ENCODE data around the gene SSBP2.
A peak's percentile ranks its signal among the peaks of the same experiment; 100 is the strongest.
"Not testable (repeated sequence)": the region's sequence is repeated elsewhere in the genome, so short reads cannot be mapped to it uniquely, and the experiment has no call there.

Gene SSBP2

GRCh38 chr5:81522571-81522970 is 228.3 kb downstream of the SSBP2 start:
- no peak for DNase-seq (ENCODE audit: low read depth)
- H3K36me3 ChIP-seq (ENCODE audit: control insufficient read depth, insufficient read depth, low read length, severe bottlenecking), result no peaks in the 10 kb centered on the region

GRCh38 chr5:81520769-81521168 is 230.1 kb downstream of the SSBP2 start:
- Histone ChIP-seq H3K9ac (ENCODE audit: low read length) (no peak overlapping the region), H3K4me3 (ENCODE audit: low read length) (no peak overlapping the region), H3K9me3 (ENCODE audit: control insufficient read depth, low read length) (no peaks in the 10 kb centered on the region), H3K36me3 (ENCODE audit: control insufficient read depth, insufficient read depth, low read length, severe bottlenecking) (no peaks in the 10 kb centered on the region), H3K4me1 (ENCODE audit: control insufficient read depth, insufficient read depth, low read length) (peaks cover 12% of the 10 kb centered on the region), H3K27me3 (replicated peaks; ENCODE audit: control insufficient read depth, insufficient read depth, low read length) (no peaks in the 10 kb centered on the region)
- DNase-seq (ENCODE audit: low read depth), result no peak

More at GRCh38 chr5:81522571-81522970, 228.3 kb downstream of the SSBP2 start:
- H3K9me3 ChIP-seq (ENCODE audit: control insufficient read depth, low read length), result no peaks in the 10 kb centered on the region
- H3K9ac ChIP-seq (ENCODE audit: low read length), result no peak overlapping the region
- H3K27me3 ChIP-seq (replicated peaks; ENCODE audit: control insufficient read depth, insufficient read depth, low read length), result no peaks in the 10 kb centered on the region
- H3K4me3 ChIP-seq (ENCODE audit: low read length), result no peak overlapping the region
- H3K4me1 ChIP-seq (ENCODE audit: control insufficient read depth, insufficient read depth, low read length), result peaks cover 10% of the 10 kb centered on the region

GRCh38 chr5:81519217-81519905 is 231.5 kb downstream of the SSBP2 start:
- Histone ChIP-seq H3K4me1 (ENCODE audit: control insufficient read depth, insufficient read depth, low read length) (peaks cover 6% of the 10 kb centered on the region), H3K36me3 (ENCODE audit: control insufficient read depth, insufficient read depth, low read length, severe bottlenecking) (no peaks in the 10 kb centered on the region), H3K9me3 (ENCODE audit: control insufficient read depth, low read length) (no peaks in the 10 kb centered on the region), H3K4me3 (ENCODE audit: low read length) (no peak overlapping the region), H3K9ac (ENCODE audit: low read length) (no peak overlapping the region), H3K27me3 (replicated peaks; ENCODE audit: control insufficient read depth, insufficient read depth, low read length) (no peaks in the 10 kb centered on the region)
- DNase-seq (ENCODE audit: low read depth), result no peak

- Histone ChIP-seq H3K27me3 (replicated peaks; ENCODE audit: control insufficient read depth, insufficient read depth, low read length) (no peaks in the 10 kb centered on the region), H3K9ac (ENCODE audit: low read length) (no peak overlapping the region), H3K36me3 (ENCODE audit: control insufficient read depth, insufficient read depth, low read length, severe bottlenecking) (no peaks in the 10 kb centered on the region), H3K4me3 (ENCODE audit: low read length) (no peak overlapping the region), H3K9me3 (ENCODE audit: control insufficient read depth, low read length) (no peaks in the 10 kb centered on the region), H3K4me1 (ENCODE audit: control insufficient read depth, insufficient read depth, low read length) (peaks cover 4% of the 10 kb centered on the region)
- DNase-seq (ENCODE audit: low read depth), result peak; percentile 53
Observed at GRCh38 chr5:81517462-81517861, 233.4 kb downstream of the SSBP2 start.

- no peak for DNase-seq (ENCODE audit: low read depth)
- Histone ChIP-seq H3K9ac (ENCODE audit: low read length) (no peak overlapping the region), H3K4me1 (ENCODE audit: control insufficient read depth, insufficient read depth, low read length) (peaks cover 4% of the 10 kb centered on the region), H3K36me3 (ENCODE audit: control insufficient read depth, insufficient read depth, low read length, severe bottlenecking) (peaks cover 4% of the 10 kb centered on the region), H3K9me3 (ENCODE audit: control insufficient read depth, low read length) (no peaks in the 10 kb centered on the region), H3K27me3 (replicated peaks; ENCODE audit: control insufficient read depth, insufficient read depth, low read length) (no peaks in the 10 kb centered on the region), H3K4me3 (ENCODE audit: low read length) (no peak overlapping the region)
Observed at GRCh38 chr5:81516091-81516490, 234.8 kb downstream of the SSBP2 start.

- DNase-seq (ENCODE audit: low read depth), result peak; percentile 33
- no peak overlapping the region for H3K4me3 ChIP-seq (ENCODE audit: low read length)
- peaks cover 4% of the 10 kb centered on the region for H3K4me1 ChIP-seq (ENCODE audit: control insufficient read depth, insufficient read depth, low read length)
- peaks cover 4% of the 10 kb centered on the region for H3K36me3 ChIP-seq (ENCODE audit: control insufficient read depth, insufficient read depth, low read length, severe bottlenecking)
- no peaks in the 10 kb centered on the region for H3K9me3 ChIP-seq (ENCODE audit: control insufficient read depth, low read length)
- H3K9ac ChIP-seq (ENCODE audit: low read length), result no peak overlapping the region
- no peaks in the 10 kb centered on the region for H3K27me3 ChIP-seq (replicated peaks; ENCODE audit: control insufficient read depth, insufficient read depth, low read length)
Observed at GRCh38 chr5:81513982-81514381, 236.9 kb downstream of the SSBP2 start.

GRCh38 chr5:81513473-81513872 is 237.4 kb downstream of the SSBP2 start:
- H3K4me1 ChIP-seq (ENCODE audit: control insufficient read depth, insufficient read depth, low read length), result peaks cover 4% of the 10 kb centered on the region
- no peaks in the 10 kb centered on the region for H3K9me3 ChIP-seq (ENCODE audit: control insufficient read depth, low read length)
- peaks cover 4% of the 10 kb centered on the region for H3K36me3 ChIP-seq (ENCODE audit: control insufficient read depth, insufficient read depth, low read length, severe bottlenecking)
- H3K27me3 ChIP-seq (replicated peaks; ENCODE audit: control insufficient read depth, insufficient read depth, low read length), result no peaks in the 10 kb centered on the region
- DNase-seq (ENCODE audit: low read depth), result no peak
- H3K9ac ChIP-seq (ENCODE audit: low read length), result no peak overlapping the region
- no peak overlapping the region for H3K4me3 ChIP-seq (ENCODE audit: low read length)

- H3K9ac ChIP-seq (ENCODE audit: low read length), result peak overlapping the region; percentile 23
- peaks cover 7% of the 10 kb centered on the region for H3K36me3 ChIP-seq (ENCODE audit: control insufficient read depth, insufficient read depth, low read length, severe bottlenecking)
- peaks cover 12% of the 10 kb centered on the region for H3K4me1 ChIP-seq (ENCODE audit: control insufficient read depth, insufficient read depth, low read length)
- peak; percentile 92 for DNase-seq (ENCODE audit: low read depth)
- H3K27me3 ChIP-seq (replicated peaks; ENCODE audit: control insufficient read depth, insufficient read depth, low read length), result no peaks in the 10 kb centered on the region
- H3K9me3 ChIP-seq (ENCODE audit: control insufficient read depth, low read length), result no peaks in the 10 kb centered on the region
- H3K4me3 ChIP-seq (ENCODE audit: low read length), result no peak overlapping the region
Observed at GRCh38 chr5:81506900-81507588, 243.9 kb downstream of the SSBP2 start.

GRCh38 chr5:81506378-81506777 is 244.5 kb downstream of the SSBP2 start:
- no peak for DNase-seq (ENCODE audit: low read depth)
- H3K36me3 ChIP-seq (ENCODE audit: control insufficient read depth, insufficient read depth, low read length, severe bottlenecking), result peaks cover 7% of the 10 kb centered on the region
- peak overlapping the region; percentile 23 for H3K9ac ChIP-seq (ENCODE audit: low read length)
- H3K4me1 ChIP-seq (ENCODE audit: control insufficient read depth, insufficient read depth, low read length), result peaks cover 12% of the 10 kb centered on the region
- no peaks in the 10 kb centered on the region for H3K27me3 ChIP-seq (replicated peaks; ENCODE audit: control insufficient read depth, insufficient read depth, low read length)
- no peaks in the 10 kb centered on the region for H3K9me3 ChIP-seq (ENCODE audit: control insufficient read depth, low read length)
- no peak overlapping the region for H3K4me3 ChIP-seq (ENCODE audit: low read length)

GRCh38 chr5:81505672-81506071 is 245.2 kb downstream of the SSBP2 start:
- DNase-seq (ENCODE audit: low read depth), result no peak
- no peaks in the 10 kb centered on the region for H3K9me3 ChIP-seq (ENCODE audit: control insufficient read depth, low read length)
- peak overlapping the region; percentile 77 for H3K9ac ChIP-seq (ENCODE audit: low read length)
- peaks cover 12% of the 10 kb centered on the region for H3K4me1 ChIP-seq (ENCODE audit: control insufficient read depth, insufficient read depth, low read length)
- H3K27me3 ChIP-seq (replicated peaks; ENCODE audit: control insufficient read depth, insufficient read depth, low read length), result no peaks in the 10 kb centered on the region
- peaks cover 7% of the 10 kb centered on the region for H3K36me3 ChIP-seq (ENCODE audit: control insufficient read depth, insufficient read depth, low read length, severe bottlenecking)
- peak overlapping the region; percentile 62 for H3K4me3 ChIP-seq (ENCODE audit: low read length)

- H3K27me3 ChIP-seq (replicated peaks; ENCODE audit: control insufficient read depth, insufficient read depth, low read length), result not testable (repeated sequence)
Observed at GRCh38 chr5:81503602-81504001, 247.3 kb downstream of the SSBP2 start.

More at GRCh38 chr5:81503602-81504001, 247.3 kb downstream of the SSBP2 start:
- H3K9ac ChIP-seq (ENCODE audit: low read length); H3K36me3 ChIP-seq (ENCODE audit: control insufficient read depth, insufficient read depth, low read length, severe bottlenecking); DNase-seq (ENCODE audit: low read depth); H3K4me3 ChIP-seq (ENCODE audit: low read length); H3K9me3 ChIP-seq (ENCODE audit: control insufficient read depth, low read length): not testable (repeated sequence)
- peaks cover 12% of the 10 kb centered on the region for H3K4me1 ChIP-seq (ENCODE audit: control insufficient read depth, insufficient read depth, low read length)

Data from adipocyte (in vitro differentiated cells).